HEK293 (cell line): ENCODE measurements around the gene PLEKHH3.

Experiments used
- CTCF ChIA-PET: fragments of 350-600 bp; formaldehyde crosslinking; extraction: SDS; loops from one replicate; lab custom pipeline; 2021; ENCODE audit warnings: antibody characterized with exemption; lab: Yijun Ruan, JAX
- POLR2A ChIA-PET: fragments of 300-600 bp; formaldehyde crosslinking; extraction: SDS; loops from one replicate; lab custom pipeline; 2020; ENCODE audit warnings: antibody characterized with exemption, inconsistent platforms; lab: Yijun Ruan, JAX
- H3K27ac ChIP-seq: fragments of 200-500 bp; sonication (Bioruptor generic); 2 replicates; pipeline ENCODE4 v1.5.1; 2014; ENCODE audit warnings: low read depth, low read length, control low read depth, inconsistent platforms; ENCODE audit errors: extremely low read depth
- H3K36me3 ChIP-seq, 2 experiments: fragments of 200-500 bp in 1 of 2; sonication (Bioruptor generic) in 1 of 2; 1 replicate in 1 of 2; 2 replicates in 1 of 2; pipeline ENCODE4 v1.5.1; 2014 to 2017; ENCODE audit warnings: inconsistent platforms in 2 of 2, low read length in 2 of 2; ENCODE audit not compliant: control insufficient read depth in 2 of 2, insufficient read depth in 1 of 2
- H3K4me1 ChIP-seq: fragments of 200-500 bp; sonication (Bioruptor generic); 2 replicates; pipeline ENCODE4 v1.5.1; 2014; ENCODE audit warnings: mild to moderate bottlenecking, low read length, inconsistent platforms; ENCODE audit not compliant: control insufficient read depth, insufficient read depth
- H3K4me3 ChIP-seq: 2 replicates; pipeline ENCODE4 v1.5.1; 2011; ENCODE audit warnings: low read depth, mild to moderate bottlenecking, control low read depth, low read length, moderate library complexity
- H3K9me3 ChIP-seq: fragments of 200-500 bp; sonication (Bioruptor generic); 2 replicates; pipeline ENCODE4 v1.5.1; 2014; ENCODE audit warnings: low read depth, low read length, inconsistent platforms; ENCODE audit not compliant: control insufficient read depth, insufficient read depth
- BCL11B ChIP-seq: fragments of 450-650 bp; formaldehyde crosslinking; IDR thresholded peaks from 2 replicates; pipeline ENCODE4 v1.5.1; 2016; ENCODE audit warnings: low read depth, missing biosample characterization, missing genetic modification characterization
- IKZF3 ChIP-seq: fragments of 450-650 bp; IDR thresholded peaks from 2 replicates; pipeline ENCODE4 v1.5.0; 2018; ENCODE audit warnings: missing biosample characterization, mild to moderate bottlenecking, missing genetic modification characterization, moderate library complexity
- INSM2 ChIP-seq: fragments of 450-650 bp; formaldehyde crosslinking; IDR thresholded peaks from 2 replicates; pipeline ENCODE4 v1.5.1; 2016; ENCODE audit warnings: missing biosample characterization, missing genetic modification characterization
- PBX3 ChIP-seq: sonication (generic); formaldehyde crosslinking; IDR thresholded peaks from 2 replicates; pipeline ENCODE4 v1.8.1; 2022; ENCODE audit warnings: mild to moderate bottlenecking, moderate library complexity, missing genetic modification reagents
- PRDM4 ChIP-seq: fragments of 450-650 bp; formaldehyde crosslinking; IDR thresholded peaks from 2 replicates; pipeline ENCODE4 v1.5.1; 2017; ENCODE audit warnings: missing biosample characterization, missing genetic modification characterization
- WT1 ChIP-seq: fragments of 450-650 bp; formaldehyde crosslinking; IDR thresholded peaks from 2 replicates; pipeline ENCODE4 v1.5.1; 2016; ENCODE audit warnings: missing biosample characterization, missing genetic modification characterization
- ZBTB20 ChIP-seq: fragments of 450-650 bp; formaldehyde crosslinking; IDR thresholded peaks from 2 replicates; pipeline ENCODE4 v1.5.1; 2016; ENCODE audit warnings: missing biosample characterization, missing genetic modification characterization
- ZBTB21 ChIP-seq: fragments of 450-650 bp; formaldehyde crosslinking; IDR thresholded peaks from 2 replicates; pipeline ENCODE4 v1.5.1; 2017; ENCODE audit warnings: missing biosample characterization, missing genetic modification characterization
- ZBTB6 ChIP-seq: fragments of 450-650 bp; formaldehyde crosslinking; IDR thresholded peaks from 2 replicates; pipeline ENCODE4 v1.5.1; 2017; ENCODE audit warnings: missing biosample characterization, missing genetic modification characterization
- ZBTB8A ChIP-seq: fragments of 450-650 bp; formaldehyde crosslinking; IDR thresholded peaks from 2 replicates; pipeline ENCODE4 v1.5.1; 2016; ENCODE audit warnings: missing biosample characterization, missing genetic modification characterization
- ZFP37 ChIP-seq: fragments of 450-650 bp; formaldehyde crosslinking; IDR thresholded peaks from 2 replicates; pipeline ENCODE4 v1.5.1; 2016; ENCODE audit warnings: missing biosample characterization, missing genetic modification characterization
- ZNF146 ChIP-seq: fragments of 450-650 bp; formaldehyde crosslinking; IDR thresholded peaks from 2 replicates; pipeline ENCODE4 v1.5.1; 2016; ENCODE audit warnings: missing biosample characterization, missing genetic modification characterization
- ZNF2 ChIP-seq: fragments of 450-650 bp; formaldehyde crosslinking; IDR thresholded peaks from 2 replicates; pipeline ENCODE4 v1.5.1; 2016; ENCODE audit warnings: missing biosample characterization, missing genetic modification characterization
- ZNF202 ChIP-seq: fragments of 450-650 bp; formaldehyde crosslinking; IDR thresholded peaks from 2 replicates; pipeline ENCODE4 v1.5.1; 2016; ENCODE audit warnings: missing biosample characterization, missing genetic modification characterization, borderline replicate concordance
- ZNF292 ChIP-seq: fragments of 450-650 bp; formaldehyde crosslinking; IDR thresholded peaks from 2 replicates; pipeline ENCODE4 v1.5.1; 2016; ENCODE audit warnings: low read depth, missing biosample characterization, missing genetic modification characterization, borderline replicate concordance
- ZNF311 ChIP-seq: fragments of 450-650 bp; formaldehyde crosslinking; IDR thresholded peaks from 2 replicates; pipeline ENCODE4 v1.5.1; 2017; ENCODE audit warnings: missing biosample characterization, missing genetic modification characterization, borderline replicate concordance
- ZNF398 ChIP-seq: fragments of 450-650 bp; formaldehyde crosslinking; IDR thresholded peaks from 2 replicates; pipeline ENCODE4 v1.5.1; 2017; ENCODE audit warnings: missing biosample characterization, missing genetic modification characterization
- ZNF423 ChIP-seq: fragments of 450-650 bp; formaldehyde crosslinking; IDR thresholded peaks from 2 replicates; pipeline ENCODE4 v1.5.1; 2016; ENCODE audit warnings: missing biosample characterization, missing genetic modification characterization
- ZNF426 ChIP-seq: fragments of 450-650 bp; formaldehyde crosslinking; IDR thresholded peaks from 2 replicates; pipeline ENCODE4 v1.5.1; 2017; ENCODE audit warnings: missing biosample characterization, missing genetic modification characterization, mild to moderate bottlenecking, inconsistent platforms, moderate library complexity
- ZNF449 ChIP-seq: fragments of 450-650 bp; formaldehyde crosslinking; IDR thresholded peaks from 2 replicates; pipeline ENCODE4 v1.5.1; 2017; ENCODE audit warnings: missing biosample characterization, mild to moderate bottlenecking, missing genetic modification characterization, moderate library complexity
- ZNF768 ChIP-seq: fragments of 450-650 bp; formaldehyde crosslinking; IDR thresholded peaks from 2 replicates; pipeline ENCODE4 v1.5.1; 2018; ENCODE audit warnings: missing biosample characterization, mild to moderate bottlenecking, missing genetic modification characterization
- ZNF792 ChIP-seq: fragments of 450-650 bp; formaldehyde crosslinking; IDR thresholded peaks from 2 replicates; pipeline ENCODE4 v1.5.1; 2016; ENCODE audit warnings: missing biosample characterization, missing genetic modification characterization
- ZNF830 ChIP-seq: fragments of 450-650 bp; IDR thresholded peaks from 2 replicates; pipeline ENCODE4 v1.5.0; 2018; ENCODE audit warnings: missing biosample characterization, missing genetic modification characterization, low read depth, mild to moderate bottlenecking, moderate library complexity
- ZSCAN16 ChIP-seq: fragments of 450-650 bp; formaldehyde crosslinking; IDR thresholded peaks from 2 replicates; pipeline ENCODE4 v1.5.1; 2016; ENCODE audit warnings: missing biosample characterization, missing genetic modification characterization

Gene PLEKHH3

GRCh38 chr17:42675965-42676423 lies 800 bp downstream of the PLEKHH3 start:
- Histone ChIP-seq H3K27ac (peak overlapping the region; percentile 82), H3K4me1 (peaks cover 18% of the 10 kb centered on the region), H3K9me3 (no peaks in the 10 kb centered on the region), H3K4me3 (peak overlapping the region; percentile 82), H3K36me3 (peaks cover 0 to 28% of the 10 kb centered on the region in 2 experiments; a peak in 1 of 3 replicates)
- POLR2A ChIA-PET, result interaction anchor here (0.6 to 6.1 kb wide), 11 partner anchors 8 to 801 kb away, joined by 3 to 56 read pairs (median 11); partner anchors contain the start of genes CAVIN1, PSMC3IP, RETREG3 and TUBG1
- CTCF ChIA-PET, result interaction anchor here (0.6 to 3.3 kb wide), 7 partner anchors 12 to 98 kb away, joined by 3 to 22 read pairs (median 6); partner anchors contain the start of gene PSMC3IP
- TF ChIP-seq ZFP37 (tag by site-specific recombination) (no peak), PRDM4 (tag by site-specific recombination) (no peak), ZNF146 (no peak), BCL11B (peak; percentile 43; the same call in 1 of the 2 replicates), ZNF830 (no peak), INSM2 (tag by site-specific recombination) (0 out of 2 replicates have a peak, but pooled peaks have one; percentile 16), ZNF398 (tag by site-specific recombination) (no peak), ZBTB21 (no peak), ZNF768 (tag by site-specific recombination) (no peak), ZBTB8A (tag by site-specific recombination) (peak; percentile 43; the same call in 1 of the 2 replicates), ZNF792 (no peak), ZNF311 (tag by site-specific recombination) (no peak), ZBTB6 (tag by site-specific recombination) (peak; percentile 51; the same call in 1 of the 2 replicates), IKZF3 (tag by site-specific recombination) (peak; percentile 66; the same call in 1 of the 2 replicates), ZNF423 (tag by site-specific recombination) (no peak), ZNF292 (no peak), ZNF202 (no peak), ZSCAN16 (0 out of 2 replicates have a peak, but pooled peaks have one; percentile 38), ZNF426 (no peak), PBX3 (CRISPR knock-in tag) (no peak), ZNF449 (tag by site-specific recombination) (peak; percentile 86), ZNF2 (tag by site-specific recombination) (peak; percentile 43; the same call in 1 of the 2 replicates), ZBTB20 (tag by site-specific recombination) (no peak), WT1 (tag by site-specific recombination) (no peak)
